Uterus (tissue), 2 donors: ENCODE measurements around the gene CCDC112.

Source experiments
- POLR2A ChIP-seq, 2 donors: fragments of 450-650 bp; IDR thresholded peaks; one replicate each; pipeline ENCODE4 v1.6.1; 2016; ENCODE audit warnings: antibody characterized with exemption in 2 of 2, mild to moderate bottlenecking in 1 of 2, moderate library complexity in 1 of 2
- TF ChIP-seq, protein P1 (sequence below), 4 experiments: fragments of 200-600 bp in 2 of 4; fragments of 450-650 bp in 2 of 4; sonication (generic) in 2 of 4; IDR thresholded peaks; one replicate each; pipeline ENCODE4 v1.5.1; 2016 to 2019; ENCODE audit warnings: antibody characterized with exemption in 4 of 4, mild to moderate bottlenecking in 2 of 4, moderate library complexity in 1 of 4

DNA sequence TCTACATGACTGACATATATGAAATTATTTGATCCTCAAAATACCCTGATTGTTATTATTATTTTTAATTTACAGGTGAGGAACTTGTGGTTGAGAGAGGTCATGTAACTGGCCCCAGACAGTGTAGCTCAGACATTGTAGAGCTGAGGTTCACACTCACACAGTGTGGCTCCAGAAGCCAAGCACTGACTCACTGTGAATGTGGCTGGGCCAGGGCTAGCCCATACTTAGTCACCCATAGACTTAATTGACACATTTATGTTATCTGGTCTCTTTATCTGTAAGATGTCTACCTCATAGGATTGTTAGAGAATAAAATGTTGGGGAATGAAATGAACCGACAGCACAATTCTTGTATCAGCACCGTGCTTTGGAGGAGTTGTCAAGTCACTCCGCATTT, 24.9 kb upstream of the CCDC112 start:
- TF ChIP-seq, protein P1, sequence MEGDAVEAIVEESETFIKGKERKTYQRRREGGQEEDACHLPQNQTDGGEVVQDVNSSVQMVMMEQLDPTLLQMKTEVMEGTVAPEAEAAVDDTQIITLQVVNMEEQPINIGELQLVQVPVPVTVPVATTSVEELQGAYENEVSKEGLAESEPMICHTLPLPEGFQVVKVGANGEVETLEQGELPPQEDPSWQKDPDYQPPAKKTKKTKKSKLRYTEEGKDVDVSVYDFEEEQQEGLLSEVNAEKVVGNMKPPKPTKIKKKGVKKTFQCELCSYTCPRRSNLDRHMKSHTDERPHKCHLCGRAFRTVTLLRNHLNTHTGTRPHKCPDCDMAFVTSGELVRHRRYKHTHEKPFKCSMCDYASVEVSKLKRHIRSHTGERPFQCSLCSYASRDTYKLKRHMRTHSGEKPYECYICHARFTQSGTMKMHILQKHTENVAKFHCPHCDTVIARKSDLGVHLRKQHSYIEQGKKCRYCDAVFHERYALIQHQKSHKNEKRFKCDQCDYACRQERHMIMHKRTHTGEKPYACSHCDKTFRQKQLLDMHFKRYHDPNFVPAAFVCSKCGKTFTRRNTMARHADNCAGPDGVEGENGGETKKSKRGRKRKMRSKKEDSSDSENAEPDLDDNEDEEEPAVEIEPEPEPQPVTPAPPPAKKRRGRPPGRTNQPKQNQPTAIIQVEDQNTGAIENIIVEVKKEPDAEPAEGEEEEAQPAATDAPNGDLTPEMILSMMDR (IDR thresholded peaks at IDR 0.05) = no peak
- no peak for TF ChIP-seq POLR2A (IDR thresholded peaks at IDR 0.05)
